GM12891 (cell line): Measurements from ENCODE around the gene CCSER1.
"Not testable (repeated sequence)": the region's sequence is repeated elsewhere in the genome, so short reads cannot be mapped to it uniquely, and the experiment has no call there.

Experiments used
- DNase-seq: peaks from one replicate; pipeline ENCODE4 v3.0.0; 2011; ENCODE audit warnings: low spot score; ENCODE audit not compliant: insufficient read length
- FAIRE-seq: peaks from 2 replicates; lab custom pipeline; 2011; peaks lifted over from hg19 to GRCh38; lab: Jason Lieb, UNC
- PAX5 ChIP-seq: IDR thresholded peaks from 2 replicates; pipeline ENCODE4 v1.6.1; 2011; ENCODE audit warnings: low read length, moderate library complexity, mild to moderate bottlenecking; ENCODE audit not compliant: insufficient read depth, severe bottlenecking
- POLR2A ChIP-seq: IDR thresholded peaks from 2 replicates; pipeline ENCODE4 v1.6.1; 2011; ENCODE audit warnings: low read depth, low read length, control low read depth
- POLR2AphosphoS5 ChIP-seq: IDR thresholded peaks from 2 replicates; pipeline ENCODE4 v1.6.1; 2011; ENCODE audit warnings: low read depth, low read length, control low read depth
- POU2F2 ChIP-seq: IDR thresholded peaks from 2 replicates; pipeline ENCODE4 v1.6.1; 2011; ENCODE audit warnings: low read depth, mild to moderate bottlenecking, control low read depth, low read length, moderate library complexity
- SPI1 ChIP-seq: IDR thresholded peaks from 2 replicates; pipeline ENCODE4 v1.6.1; 2011; ENCODE audit warnings: low read depth, low read length, control low read depth
- TAF1 ChIP-seq: IDR thresholded peaks from 2 replicates; pipeline ENCODE4 v1.6.1; 2011; ENCODE audit warnings: low read depth, low read length, control low read depth

Gene CCSER1

DNA sequence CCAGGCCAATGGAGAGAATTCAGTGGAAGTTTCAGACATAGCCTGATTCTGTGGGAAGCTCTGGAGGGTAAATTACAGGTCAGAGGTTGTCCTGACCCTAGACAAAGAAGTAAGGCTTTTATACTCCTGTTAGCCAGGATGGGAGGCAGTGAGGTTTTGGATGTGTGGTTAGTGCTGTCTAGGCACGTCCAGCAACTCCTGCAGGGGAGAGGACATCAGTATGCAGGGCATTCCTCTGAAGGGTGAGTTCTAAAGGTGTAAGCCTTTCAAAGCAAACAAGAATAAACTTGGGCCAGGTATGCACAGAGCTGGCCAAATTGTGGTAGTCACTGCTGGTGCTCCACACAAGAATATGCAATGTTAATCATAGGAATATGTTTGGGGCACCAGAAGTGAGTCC lies 562.5 kb downstream of the CCSER1 start:
- TF ChIP-seq TAF1 (no peak), POU2F2 (no peak), PAX5 (no peak), POLR2AphosphoS5 (no peak), SPI1 (no peak), POLR2A (no peak)
- FAIRE-seq (no peak), DNase-seq (no peak)

DNA sequence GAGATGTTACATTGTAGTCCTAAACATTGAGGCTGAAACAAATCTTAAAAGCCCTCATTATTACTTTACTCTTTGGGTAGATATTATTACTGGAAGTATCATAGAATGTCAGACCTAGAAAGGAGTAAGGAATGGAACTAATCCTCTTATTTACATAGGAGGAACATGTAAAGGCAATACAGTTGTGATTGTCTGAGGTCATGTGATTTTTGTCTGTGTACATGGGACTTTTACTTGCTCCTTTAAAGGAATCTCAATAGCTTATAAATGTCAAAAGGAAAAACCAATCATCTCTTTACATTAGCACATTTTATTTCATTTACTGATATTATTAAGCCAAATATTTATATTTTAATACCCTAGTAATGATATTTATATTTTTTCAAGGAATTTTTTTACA lies 568.2 kb downstream of the CCSER1 start:
- FAIRE-seq (no peak), DNase-seq (no peak)
- TF ChIP-seq POLR2A: no peak
- TF ChIP-seq POLR2AphosphoS5: no peak
- no peak for TF ChIP-seq SPI1
- TF ChIP-seq TAF1: no peak
- no peak for TF ChIP-seq POU2F2
- TF ChIP-seq PAX5: no peak

DNA sequence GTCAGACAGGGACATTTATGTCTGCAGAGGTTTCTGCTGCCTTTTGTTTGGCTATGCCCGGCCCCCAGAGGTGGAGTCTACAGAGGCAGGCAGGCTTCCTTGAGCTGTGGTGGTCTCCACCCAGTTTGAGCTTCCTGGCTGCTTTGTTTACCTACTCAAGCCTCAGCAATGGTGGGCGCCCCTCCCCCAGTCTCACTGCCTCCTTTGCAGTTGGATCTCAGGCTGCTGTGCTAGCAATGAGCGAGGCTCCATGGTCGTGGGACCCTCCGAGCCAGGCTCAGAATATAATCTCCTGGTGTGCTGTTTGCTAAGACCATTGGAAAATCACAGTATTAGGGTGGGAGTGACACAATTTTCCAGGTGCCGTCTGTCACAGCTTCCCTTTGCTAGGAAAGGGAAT lies 578.3 kb downstream of the CCSER1 start:
- DNase-seq, FAIRE-seq: not testable (repeated sequence)

DNA sequence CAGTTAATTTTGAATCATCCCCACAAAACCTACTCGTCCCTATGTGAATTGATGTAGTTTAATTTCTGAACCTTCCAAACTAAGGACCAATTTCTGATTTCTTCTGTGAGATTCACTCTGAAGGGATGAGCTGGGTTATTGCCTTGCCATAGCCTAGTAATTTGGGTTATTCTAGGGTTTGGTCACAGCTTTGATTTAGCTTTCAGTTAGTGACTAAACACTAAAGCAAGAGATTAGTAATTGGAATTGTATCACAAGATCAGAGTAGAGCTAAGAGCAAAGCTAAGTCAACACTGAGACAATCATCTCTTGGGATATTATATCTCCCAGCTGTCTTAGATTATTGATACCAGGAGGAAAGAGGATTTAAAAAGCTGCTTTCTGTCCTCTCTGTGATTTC lies 588.0 kb downstream of the CCSER1 start:
- FAIRE-seq: no peak
- no peak for TF ChIP-seq PAX5
- TF ChIP-seq POU2F2: no peak
- TF ChIP-seq TAF1: no peak
- TF ChIP-seq POLR2AphosphoS5: no peak
- no peak for TF ChIP-seq SPI1
- TF ChIP-seq POLR2A: no peak
- no peak for DNase-seq

DNA sequence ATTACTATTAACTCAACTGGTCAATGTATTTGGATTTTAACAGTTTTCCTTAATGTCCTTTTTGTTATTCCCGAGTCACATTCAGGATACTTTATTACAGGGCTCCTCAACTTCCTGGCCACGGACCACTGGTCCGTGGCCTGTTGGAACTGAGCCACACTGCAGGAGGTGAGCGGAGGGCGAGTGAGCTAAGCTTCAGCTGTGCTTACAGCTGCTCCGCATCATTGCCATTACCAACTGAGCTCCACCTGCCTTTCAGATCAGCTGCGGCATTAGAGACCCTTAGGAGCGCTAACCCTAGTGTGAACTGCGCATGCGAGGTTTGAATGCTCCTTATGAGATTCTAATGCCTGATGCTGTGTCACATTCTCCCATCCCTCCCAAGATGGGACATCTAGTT lies 591.7 kb downstream of the CCSER1 start:
- FAIRE-seq: no peak
- TF ChIP-seq POLR2A: no peak
- no peak for TF ChIP-seq PAX5
- no peak for TF ChIP-seq TAF1
- no peak for TF ChIP-seq POLR2AphosphoS5
- no peak for TF ChIP-seq SPI1
- no peak for TF ChIP-seq POU2F2
- no peak for DNase-seq

DNA sequence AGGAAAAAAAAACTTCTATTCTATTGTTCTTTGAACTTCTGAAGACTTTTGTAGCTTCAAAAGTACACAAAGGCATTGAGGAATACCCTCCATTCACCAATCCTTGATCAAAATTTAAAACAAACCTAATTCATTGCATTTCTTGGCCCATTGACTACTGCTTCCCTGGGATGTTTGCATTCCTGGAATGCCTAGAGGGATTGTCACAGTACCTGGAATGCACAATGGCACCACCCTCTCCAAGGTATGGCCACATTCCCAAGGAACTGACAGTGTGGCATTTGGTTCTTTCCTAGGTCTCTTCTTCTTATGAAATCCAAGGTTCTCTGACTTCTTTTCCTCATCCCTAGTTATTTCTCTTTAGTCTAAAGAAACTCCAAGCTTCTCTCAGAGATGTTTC lies 600.7 kb downstream of the CCSER1 start:
- FAIRE-seq (no peak), DNase-seq (no peak)
- TF ChIP-seq TAF1 (no peak), POU2F2 (no peak), POLR2AphosphoS5 (no peak), SPI1 (no peak), POLR2A (no peak), PAX5 (no peak)

DNA sequence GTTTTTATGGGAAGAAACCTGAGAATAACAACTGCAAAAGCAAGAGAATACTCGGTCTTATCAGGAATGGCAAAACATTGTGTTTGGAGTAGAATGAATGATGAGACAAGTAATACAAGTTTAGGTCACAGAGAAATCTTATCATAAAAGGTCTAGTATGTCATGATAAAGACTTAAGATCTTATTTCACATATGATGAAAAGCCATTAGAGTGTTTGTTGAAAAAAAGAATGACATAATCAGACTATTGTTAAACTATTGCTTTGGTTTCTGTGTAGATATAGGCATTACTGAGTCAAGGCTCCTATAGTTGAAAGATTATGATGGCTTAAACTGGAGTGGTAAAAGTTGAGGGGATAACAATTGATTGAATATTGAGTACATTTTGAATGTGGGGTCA lies 603.6 kb downstream of the CCSER1 start:
- TF ChIP-seq PAX5 (no peak), POLR2AphosphoS5 (no peak)
- no peak for DNase-seq
- FAIRE-seq: no peak

DNA sequence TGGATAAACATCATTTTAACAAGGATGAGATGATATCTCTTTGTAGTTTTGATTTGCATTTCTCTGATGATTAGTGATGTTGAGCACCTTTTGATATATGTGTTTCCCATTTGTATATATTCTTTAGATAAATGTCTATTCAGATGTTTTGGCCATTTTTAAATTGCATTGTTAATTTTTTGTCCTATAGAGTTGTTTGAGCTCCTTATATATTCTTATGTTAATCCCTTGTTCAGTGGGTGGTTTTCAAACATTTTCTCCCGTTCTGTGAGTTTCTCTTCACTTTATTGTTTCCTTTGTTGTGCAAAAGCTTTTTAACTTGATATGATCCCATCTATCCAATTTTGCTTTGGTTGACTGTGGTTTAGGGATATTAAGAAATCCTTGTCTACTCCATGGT lies 606.0 kb downstream of the CCSER1 start:
- FAIRE-seq: no peak
- no peak for TF ChIP-seq PAX5
- no peak for TF ChIP-seq POU2F2
- no peak for TF ChIP-seq TAF1
- no peak for TF ChIP-seq SPI1
- no peak for TF ChIP-seq POLR2A
- no peak for TF ChIP-seq POLR2AphosphoS5
- no peak for DNase-seq

DNA sequence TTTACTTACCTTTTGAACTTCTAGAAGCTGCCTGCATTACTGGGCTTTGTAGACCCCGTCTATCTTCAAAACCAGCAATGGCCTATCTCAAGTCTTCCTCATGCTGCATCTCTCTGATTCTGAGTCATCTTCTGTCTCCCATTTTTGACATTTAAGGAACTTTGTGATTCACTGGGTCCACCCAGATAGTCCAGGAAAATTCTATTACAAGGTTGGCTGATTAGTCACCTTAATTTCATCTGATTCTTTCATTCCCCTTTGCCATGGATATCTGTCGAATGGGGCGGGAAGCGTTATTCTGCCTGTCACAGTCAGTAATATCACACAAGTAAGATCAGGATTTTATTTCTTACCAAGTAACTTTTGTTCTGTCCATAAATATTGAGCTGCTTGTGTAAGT lies 618.0 kb downstream of the CCSER1 start:
- FAIRE-seq: no peak
- TF ChIP-seq POLR2AphosphoS5 (no peak), POLR2A (no peak), SPI1 (no peak), POU2F2 (no peak), TAF1 (no peak), PAX5 (no peak)
- DNase-seq: no peak

DNA sequence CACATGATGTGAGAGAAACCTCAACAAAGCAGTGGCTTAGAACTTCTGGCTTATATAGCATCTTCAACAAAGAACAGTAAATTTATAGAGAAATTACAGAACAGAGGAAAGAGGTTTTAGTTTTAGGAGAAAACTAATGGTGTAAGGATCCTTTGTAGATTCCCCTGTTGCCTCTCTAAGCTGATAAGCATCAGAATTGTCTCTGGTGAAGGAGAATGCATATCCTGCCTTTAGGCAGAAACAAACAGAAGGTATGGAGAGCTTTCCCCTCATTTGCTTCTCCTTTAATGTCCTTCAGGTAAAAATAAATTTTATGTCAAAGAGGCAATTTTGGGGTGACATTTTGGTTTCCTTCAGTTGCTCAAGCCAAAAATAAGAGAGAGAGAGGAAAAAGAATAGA lies 625.9 kb downstream of the CCSER1 start:
- DNase-seq (no peak), FAIRE-seq (no peak)
- TF ChIP-seq TAF1 (no peak), PAX5 (no peak), POLR2A (no peak), POLR2AphosphoS5 (no peak), SPI1 (no peak), POU2F2 (no peak)

DNA sequence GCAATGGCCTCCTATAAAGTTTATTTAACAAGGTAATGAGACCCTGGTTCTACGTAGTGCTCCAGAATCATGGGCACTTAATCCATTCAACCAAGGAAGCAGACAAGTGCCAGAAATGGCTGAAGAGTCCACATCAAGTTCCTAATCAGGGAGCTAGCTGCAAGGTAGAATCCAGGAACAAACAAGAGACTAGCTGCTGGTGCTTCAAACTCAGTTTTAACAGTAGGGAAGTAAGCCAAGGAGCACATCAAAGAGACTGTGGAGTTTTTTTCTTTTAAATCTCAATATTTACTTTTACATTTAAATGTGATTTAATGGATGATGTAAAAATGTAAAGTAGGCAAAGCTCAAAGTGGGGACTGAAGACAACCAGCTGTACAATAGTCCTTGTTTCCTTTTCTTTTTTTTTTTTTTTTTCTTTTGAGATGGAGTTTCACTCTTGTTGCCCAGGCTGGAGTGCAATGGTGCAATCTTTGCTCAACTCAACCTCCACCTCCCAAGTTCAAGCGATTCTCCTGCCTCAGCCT lies 630.4 kb downstream of the CCSER1 start:
- no peak for DNase-seq
- TF ChIP-seq POLR2AphosphoS5 (no peak), SPI1 (no peak), POLR2A (no peak), POU2F2 (no peak), TAF1 (no peak)
- no peak for FAIRE-seq
